Duodenal mucosa (tissue), 2 donors: ENCODE measurements around the gene AKAP12.
A peak's percentile ranks its signal among the peaks of the same experiment; 100 is the strongest.

Experiments
- H3K27ac ChIP-seq: one replicate; pipeline ENCODE4 v1.7.0; 2013; ENCODE audit warnings: low read depth, low read length
- H3K27me3 ChIP-seq, 2 donors: one replicate each; pipeline ENCODE4 v1.7.0; 2013; ENCODE audit warnings: low read length in 2 of 2, control low read depth in 1 of 2; ENCODE audit not compliant: insufficient read depth in 2 of 2, control insufficient read depth in 1 of 2
- H3K36me3 ChIP-seq, 2 donors: one replicate each; pipeline ENCODE4 v1.7.0; 2013; ENCODE audit warnings: low read length in 2 of 2, control low read depth in 1 of 2; ENCODE audit not compliant: insufficient read depth in 2 of 2, control insufficient read depth in 1 of 2
- H3K4me1 ChIP-seq, 2 donors: one replicate each; pipeline ENCODE4 v1.7.0; 2013; ENCODE audit warnings: low read length in 2 of 2, control low read depth in 1 of 2; ENCODE audit not compliant: insufficient read depth in 2 of 2, control insufficient read depth in 1 of 2
- H3K4me3 ChIP-seq, 2 donors: one replicate each; pipeline ENCODE4 v1.7.0; 2013; ENCODE audit warnings: low read length in 2 of 2, low read depth in 1 of 2
- H3K9ac ChIP-seq, 2 donors: one replicate each; pipeline ENCODE4 v1.7.0; 2013; ENCODE audit warnings: low read length in 2 of 2, low read depth in 1 of 2
- H3K9me3 ChIP-seq, 2 donors: one replicate each; pipeline ENCODE4 v1.7.0; 2013; ENCODE audit warnings: low read length in 2 of 2, control low read depth in 1 of 2; ENCODE audit not compliant: control insufficient read depth in 1 of 2

Gene AKAP12

GRCh38 chr6:151387175-151387970 is 147.6 kb downstream of the AKAP12 start:
- Histone ChIP-seq H3K9me3 (no peaks in the 10 kb centered on the region), H3K4me3 (no peak overlapping the region), H3K27me3 (no peaks in the 10 kb centered on the region), H3K36me3 (no peaks in the 10 kb centered on the region), H3K27ac (no peak overlapping the region), H3K4me1 (peaks cover 26% of the 10 kb centered on the region in 2 donors), H3K9ac (no peak overlapping the region)

- no peak overlapping the region for H3K27ac ChIP-seq
- H3K9ac ChIP-seq: no peak overlapping the region
- no peaks in the 10 kb centered on the region for H3K27me3 ChIP-seq
- H3K4me3 ChIP-seq: no peak overlapping the region
- H3K4me1 ChIP-seq: peaks cover 34 to 35% of the 10 kb centered on the region in 2 donors
- H3K9me3 ChIP-seq: no peaks in the 10 kb centered on the region
- no peaks in the 10 kb centered on the region for H3K36me3 ChIP-seq
Observed at GRCh38 chr6:151388236-151388635, 148.5 kb downstream of the AKAP12 start.

GRCh38 chr6:151388997-151389617 is 149.3 kb downstream of the AKAP12 start:
- peak overlapping the region; percentile 52 to 89 for H3K9ac ChIP-seq
- H3K9me3 ChIP-seq: no peaks in the 10 kb centered on the region
- no peaks in the 10 kb centered on the region for H3K36me3 ChIP-seq
- H3K4me3 ChIP-seq: peak overlapping the region; percentile 75 to 76
- H3K4me1 ChIP-seq: peaks cover 40 to 41% of the 10 kb centered on the region in 2 donors
- peak overlapping the region; percentile 99 for H3K27ac ChIP-seq
- H3K27me3 ChIP-seq: no peaks in the 10 kb centered on the region

- Histone ChIP-seq H3K36me3 (no peaks in the 10 kb centered on the region), H3K4me1 (peaks cover 36 to 38% of the 10 kb centered on the region in 2 donors)
Observed at GRCh38 chr6:151389618-151390275, 150.0 kb downstream of the AKAP12 start.

GRCh38 chr6:151390276-151390850 is 150.6 kb downstream of the AKAP12 start:
- peak overlapping the region in 1 of 2 donors; percentile 78 for H3K9ac ChIP-seq
- H3K4me3 ChIP-seq: peak overlapping the region; percentile 76 to 82
- H3K9me3 ChIP-seq: no peaks in the 10 kb centered on the region
- H3K27me3 ChIP-seq: no peaks in the 10 kb centered on the region
- peak overlapping the region; percentile 99 for H3K27ac ChIP-seq
- H3K36me3 ChIP-seq: no peaks in the 10 kb centered on the region
- peaks cover 30 to 35% of the 10 kb centered on the region in 2 donors for H3K4me1 ChIP-seq

More at GRCh38 chr6:151389618-151390275, 150.0 kb downstream of the AKAP12 start:
- Histone ChIP-seq H3K9ac (peak overlapping the region; percentile 52 to 89), H3K4me3 (peak overlapping the region; percentile 75 to 76), H3K27me3 (no peaks in the 10 kb centered on the region), H3K27ac (peak overlapping the region; percentile 99), H3K9me3 (no peaks in the 10 kb centered on the region)

- Histone ChIP-seq H3K27ac (peak overlapping the region; percentile 99), H3K4me1 (peaks cover 28 to 35% of the 10 kb centered on the region in 2 donors), H3K27me3 (no peaks in the 10 kb centered on the region), H3K4me3 (peak overlapping the region; percentile 73 to 82), H3K36me3 (no peaks in the 10 kb centered on the region), H3K9ac (peak overlapping the region; percentile 78 to 83), H3K9me3 (no peaks in the 10 kb centered on the region)
Observed at GRCh38 chr6:151390851-151391470, 151.2 kb downstream of the AKAP12 start.

- peak within 1 kb of the TSS; percentile 76 to 82 for H3K4me3 ChIP-seq
- peak within 1 kb of the TSS; percentile 78 to 83 for H3K9ac ChIP-seq
- peak within 1 kb of the TSS; percentile 99 for H3K27ac ChIP-seq
- peaks cover 28 to 35% of the 10 kb centered on the region in 2 donors for H3K4me1 ChIP-seq
- H3K27me3 ChIP-seq: no peaks in the 10 kb centered on the region
- H3K9me3 ChIP-seq: no peaks in the 10 kb centered on the region
- no peaks in the 10 kb centered on the region for H3K36me3 ChIP-seq
Observed at GRCh38 chr6:151391471-151392413, 152.0 kb downstream of the AKAP12 start, which contains the start of gene ZBTB2. Gene ZBTB2 (minus strand): TSS chr6:151391559. CDS start chr6:151373637, 17,922 bp downstream.

- peak overlapping the region; percentile 58 to 63 for H3K9ac ChIP-seq
- peak overlapping the region; percentile 17 for H3K27ac ChIP-seq
- H3K9me3 ChIP-seq: no peaks in the 10 kb centered on the region
- H3K27me3 ChIP-seq: no peaks in the 10 kb centered on the region
- H3K36me3 ChIP-seq: no peaks in the 10 kb centered on the region
- H3K4me3 ChIP-seq: peak overlapping the region; percentile 69 to 82
- peaks cover 28 to 37% of the 10 kb centered on the region in 2 donors for H3K4me1 ChIP-seq
Observed at GRCh38 chr6:151392427-151392826, 152.7 kb downstream of the AKAP12 start.

GRCh38 chr6:151393410-151393809 is 153.6 kb downstream of the AKAP12 start:
- Histone ChIP-seq H3K9me3 (no peaks in the 10 kb centered on the region), H3K36me3 (peaks cover 0 to 5% of the 10 kb centered on the region in 2 donors), H3K27me3 (no peaks in the 10 kb centered on the region), H3K27ac (no peak overlapping the region), H3K9ac (no peak overlapping the region), H3K4me1 (peaks cover 28 to 32% of the 10 kb centered on the region in 2 donors), H3K4me3 (peak overlapping the region in 1 of 2 donors; percentile 69)
